Natural killer cell (primary cell): Measurements from ENCODE around the gene CGNL1. TPM values are rescaled to one million over a fixed set of nuclear protein-coding genes. Genes with fewer than 3 reads are reported as not detected.

Source experiments
- ATAC-seq, 3 donors: fragments of 150-1000 bp in 2 of 3; fragments of 200-7000 bp in 1 of 3; cut with Tn5 transposase; 1 replicate in 1 of 3; 2 replicates in 2 of 3; pipeline ENCODE4 v1.10.0; 2021; ENCODE audit warnings: mild to moderate bottlenecking in 2 of 3, moderate library complexity in 2 of 3
- DNase-seq, 2 donors: peaks; one replicate each; pipeline versions ENCODE4 v3.0.0 to v3.0.0-alpha.2; 2013 to 2021; ENCODE audit warnings: mixed read lengths in 1 of 2
- H3K27ac ChIP-seq: one replicate; pipeline ENCODE4 v1.5.1; 2013; ENCODE audit warnings: mild to moderate bottlenecking, low read length
- H3K27me3 ChIP-seq: one replicate; pipeline ENCODE4 v1.6.1; 2013; ENCODE audit warnings: low read length; ENCODE audit not compliant: control insufficient read depth, insufficient read depth
- H3K36me3 ChIP-seq: one replicate; pipeline ENCODE4 v1.6.1; 2013; ENCODE audit warnings: low read length; ENCODE audit not compliant: control insufficient read depth, insufficient read depth
- H3K4me1 ChIP-seq: one replicate; pipeline ENCODE4 v1.6.1; 2013; ENCODE audit warnings: low read length; ENCODE audit not compliant: control insufficient read depth, insufficient read depth
- H3K4me3 ChIP-seq: one replicate; pipeline ENCODE4 v1.5.1; 2013; ENCODE audit warnings: low read length
- H3K9me3 ChIP-seq: one replicate; pipeline ENCODE4 v1.6.1; 2013; ENCODE audit warnings: low read length; ENCODE audit not compliant: control insufficient read depth, insufficient read depth
- H3K27ac Mint-ChIP-seq, 2 donors: one replicate each; pipeline ENCODE4 v1.8.0; 2022; ENCODE audit warnings: mild to moderate bottlenecking in 2 of 2, mixed read lengths in 2 of 2, moderate library complexity in 1 of 2
- H3K27me3 Mint-ChIP-seq, 2 donors: one replicate each; pipeline ENCODE4 v1.8.0; 2022; ENCODE audit warnings: low read depth in 2 of 2, mixed read lengths in 2 of 2
- H3K36me3 Mint-ChIP-seq: one replicate; pipeline ENCODE4 v1.8.0; 2022; ENCODE audit warnings: mixed read lengths
- H3K4me1 Mint-ChIP-seq, 2 donors: one replicate each; pipeline ENCODE4 v1.8.0; 2022; ENCODE audit warnings: mixed read lengths in 2 of 2
- H3K4me3 Mint-ChIP-seq: one replicate; pipeline ENCODE4 v1.8.0; 2022; ENCODE audit warnings: mild to moderate bottlenecking, moderate library complexity, mixed read lengths
- H3K9me3 Mint-ChIP-seq, 2 donors: one replicate each; pipeline ENCODE4 v1.8.0; 2022; ENCODE audit warnings: mixed read lengths in 2 of 2
- WGBS: methylation state at CpG from one replicate; pipeline ENCODE4 v1.1.7; 2013; ENCODE audit warnings: missing lambda C conversion rate; ENCODE audit not compliant: insufficient coverage; 5-methylcytosine and 5-hydroxymethylcytosine counted together
- intact Hi-C: fragments of 100-400 bp; cut with micrococcal nuclease; formaldehyde crosslinking; loops from one replicate; pipeline ENCODE4 v1.14.2; 2022
- total RNA-seq, 4 donors: library from RNA; stranded (reverse); fragments of 120-200 nt in 1 of 4; gene quantifications; one replicate each; pipeline versions ENCODE4 v1.2.3 to v1.2.4, GENCODE V29; 2013 to 2022
- TF ChIP-seq, protein P1 (sequence below): fragments of 200-600 bp; IDR thresholded peaks from one replicate; pipeline ENCODE4 v1.8.0; 2022; ENCODE audit warnings: antibody characterized with exemption

CGNL1 gene
- total RNA-seq, 3 donors from 2014 or later (not counting 1 experiment from before 2014, with no cell fraction given) = not detected

DNA sequence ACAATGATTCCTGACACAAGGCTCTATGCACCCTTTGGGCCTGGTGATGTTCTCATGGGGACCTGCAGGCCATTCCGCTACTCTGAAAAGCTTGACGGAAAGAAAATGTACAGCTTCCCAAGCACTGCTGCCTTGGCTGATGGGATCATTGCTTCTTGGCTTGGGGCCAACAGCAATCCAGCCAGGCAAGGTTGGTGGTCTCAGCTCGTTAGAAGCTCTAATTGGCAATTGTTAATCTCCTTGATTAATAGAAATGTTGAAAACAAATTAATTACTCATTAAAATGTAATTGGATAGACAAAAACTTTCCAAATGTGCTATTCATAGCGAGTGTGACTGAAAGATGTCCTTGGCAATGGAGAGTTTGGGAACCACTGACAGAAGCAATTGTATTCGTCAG, 199.1 kb downstream of the CGNL1 start:
- no peaks in the 10 kb centered on the region for H3K27me3 ChIP-seq
- no peak overlapping the region for H3K27ac ChIP-seq
- H3K4me3 ChIP-seq = no peak overlapping the region
- intact Hi-C loops = no loop called here
- H3K9me3 ChIP-seq = no peaks in the 10 kb centered on the region
- no peak for DNase-seq
- Mint-ChIP-seq H3K36me3 (no peaks in the 10 kb centered on the region), H3K27me3 (peaks cover 27 to 51% of the 10 kb centered on the region in 2 donors), H3K27ac (no peak overlapping the region), H3K4me1 (no peaks in the 10 kb centered on the region), H3K4me3 (no peak overlapping the region), H3K9me3 (no peaks in the 10 kb centered on the region)
- no peak for ATAC-seq
- TF ChIP-seq, protein P1, sequence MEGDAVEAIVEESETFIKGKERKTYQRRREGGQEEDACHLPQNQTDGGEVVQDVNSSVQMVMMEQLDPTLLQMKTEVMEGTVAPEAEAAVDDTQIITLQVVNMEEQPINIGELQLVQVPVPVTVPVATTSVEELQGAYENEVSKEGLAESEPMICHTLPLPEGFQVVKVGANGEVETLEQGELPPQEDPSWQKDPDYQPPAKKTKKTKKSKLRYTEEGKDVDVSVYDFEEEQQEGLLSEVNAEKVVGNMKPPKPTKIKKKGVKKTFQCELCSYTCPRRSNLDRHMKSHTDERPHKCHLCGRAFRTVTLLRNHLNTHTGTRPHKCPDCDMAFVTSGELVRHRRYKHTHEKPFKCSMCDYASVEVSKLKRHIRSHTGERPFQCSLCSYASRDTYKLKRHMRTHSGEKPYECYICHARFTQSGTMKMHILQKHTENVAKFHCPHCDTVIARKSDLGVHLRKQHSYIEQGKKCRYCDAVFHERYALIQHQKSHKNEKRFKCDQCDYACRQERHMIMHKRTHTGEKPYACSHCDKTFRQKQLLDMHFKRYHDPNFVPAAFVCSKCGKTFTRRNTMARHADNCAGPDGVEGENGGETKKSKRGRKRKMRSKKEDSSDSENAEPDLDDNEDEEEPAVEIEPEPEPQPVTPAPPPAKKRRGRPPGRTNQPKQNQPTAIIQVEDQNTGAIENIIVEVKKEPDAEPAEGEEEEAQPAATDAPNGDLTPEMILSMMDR = no peak
- H3K4me1 ChIP-seq = no peaks in the 10 kb centered on the region
- 93% methylated on average over 4 of the region's 5 CpGs for WGBS
- H3K36me3 ChIP-seq = no peaks in the 10 kb centered on the region

DNA sequence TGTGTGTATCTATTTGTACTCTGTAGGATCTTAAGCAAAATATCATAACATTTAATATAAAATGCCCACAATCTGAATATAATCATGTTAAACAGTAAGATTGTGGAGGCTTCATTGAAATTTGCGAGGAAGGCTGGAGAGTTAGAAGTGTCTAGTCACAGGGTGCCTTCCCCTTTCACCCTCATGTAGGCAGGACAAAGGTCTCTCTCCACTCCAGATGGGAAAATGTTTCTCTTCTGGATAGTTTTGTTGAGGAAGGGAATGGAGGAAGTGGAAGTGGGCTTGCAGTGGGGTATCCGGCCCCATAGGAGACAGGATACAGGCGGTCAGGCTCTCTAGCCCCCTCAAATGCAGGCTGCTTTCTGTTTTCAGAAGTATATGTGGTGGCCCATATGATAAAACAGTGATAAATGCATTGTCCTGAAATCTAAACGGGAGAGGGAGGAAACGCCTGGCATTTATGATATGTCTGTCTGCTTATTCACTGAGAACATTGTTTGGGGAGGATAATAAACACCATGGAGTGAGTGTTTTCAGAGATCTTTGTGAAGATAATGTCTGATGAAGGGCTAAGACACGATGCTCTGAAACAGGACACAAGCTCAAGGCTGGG, 202.1 kb downstream of the CGNL1 start:
- Histone ChIP-seq H3K9me3 (peaks cover under 1% of the 10 kb centered on the region), H3K4me1 (no peaks in the 10 kb centered on the region), H3K4me3 (no peak overlapping the region), H3K36me3 (no peaks in the 10 kb centered on the region), H3K27ac (no peak overlapping the region), H3K27me3 (no peaks in the 10 kb centered on the region)
- peaks cover 6 to 7% of the 10 kb centered on the region in 2 donors for H3K9me3 Mint-ChIP-seq
- ATAC-seq (no peak), DNase-seq (no peak)
- H3K4me3 Mint-ChIP-seq = no peak overlapping the region
- TF ChIP-seq, protein P1 = no peak
- no peak overlapping the region for H3K27ac Mint-ChIP-seq
- intact Hi-C loops = no loop called here
- no peaks in the 10 kb centered on the region for H3K4me1 Mint-ChIP-seq
- peaks cover 11% of the 10 kb centered on the region for H3K36me3 Mint-ChIP-seq
- H3K27me3 Mint-ChIP-seq = peaks cover 37 to 65% of the 10 kb centered on the region in 2 donors
- 44% methylated on average over 5 of the region's 6 CpGs for WGBS

- no peak for ATAC-seq
- Histone ChIP-seq H3K4me3 (no peak overlapping the region), H3K27me3 (no peaks in the 10 kb centered on the region), H3K9me3 (peaks cover 6% of the 10 kb centered on the region), H3K36me3 (no peaks in the 10 kb centered on the region), H3K4me1 (no peaks in the 10 kb centered on the region), H3K27ac (no peak overlapping the region)
- intact Hi-C loops = no loop called here
- no peak for DNase-seq
- Mint-ChIP-seq H3K4me1 (no peaks in the 10 kb centered on the region), H3K36me3 (peaks cover 16% of the 10 kb centered on the region), H3K9me3 (peaks cover 7 to 8% of the 10 kb centered on the region in 2 donors), H3K4me3 (no peak overlapping the region), H3K27ac (no peak overlapping the region), H3K27me3 (peaks cover 43 to 70% of the 10 kb centered on the region in 2 donors)
- TF ChIP-seq, protein P1 = no peak
- 85% methylated on average over 8 of the region's 8 CpGs for WGBS
Observed at GRCh38 chr15:57580428-57580827, 204.1 kb downstream of the CGNL1 start.

- no peaks in the 10 kb centered on the region for H3K4me1 Mint-ChIP-seq
- ATAC-seq (no peak), DNase-seq (no peak)
- no peak overlapping the region for H3K27ac Mint-ChIP-seq
- intact Hi-C loops = no loop called here
- TF ChIP-seq, protein P1 = no peak
- Histone ChIP-seq H3K4me1 (no peaks in the 10 kb centered on the region), H3K36me3 (no peaks in the 10 kb centered on the region), H3K27me3 (no peaks in the 10 kb centered on the region), H3K4me3 (no peak overlapping the region), H3K27ac (no peak overlapping the region), H3K9me3 (peaks cover 6% of the 10 kb centered on the region)
- peaks cover 7 to 8% of the 10 kb centered on the region in 2 donors for H3K9me3 Mint-ChIP-seq
- H3K36me3 Mint-ChIP-seq = peaks cover 16% of the 10 kb centered on the region
- peaks cover 44 to 72% of the 10 kb centered on the region in 2 donors for H3K27me3 Mint-ChIP-seq
- H3K4me3 Mint-ChIP-seq = no peak overlapping the region
- WGBS = 92% methylated on average over 5 of the region's 5 CpGs
Observed at GRCh38 chr15:57580866-57581265, 204.6 kb downstream of the CGNL1 start.
